GM12891 (cell line): ENCODE measurements around the gene CLEC1A.

Experiments used
- POLR2A ChIP-seq: IDR thresholded peaks from 2 replicates; pipeline ENCODE4 v1.6.1; 2011; ENCODE audit warnings: low read depth, low read length, control low read depth
- TAF1 ChIP-seq: IDR thresholded peaks from 2 replicates; pipeline ENCODE4 v1.6.1; 2011; ENCODE audit warnings: low read depth, low read length, control low read depth

DNA sequence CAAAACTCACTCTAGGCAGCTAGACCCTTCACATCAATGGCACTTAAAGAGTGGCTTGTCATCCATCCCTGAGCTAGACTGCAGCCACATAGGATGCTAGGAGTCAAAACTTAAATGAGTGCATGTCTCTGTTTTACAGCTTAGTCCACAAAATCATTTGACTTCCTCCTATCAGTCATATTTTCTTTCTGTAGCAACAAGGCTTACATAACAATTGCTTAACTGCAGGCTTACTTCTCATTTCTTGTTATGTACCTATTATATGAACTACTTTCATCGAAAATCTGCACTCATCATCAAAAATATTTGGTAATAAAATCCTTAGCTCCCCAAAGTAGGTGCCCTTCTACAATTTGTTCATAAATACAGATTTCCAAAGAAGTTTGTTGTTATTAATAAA is 30.1 kb downstream of the CLEC1A start:
- TF ChIP-seq POLR2A (no peak), TAF1 (no peak)
